H1 (cell line): Measurements from ENCODE around the gene PHRF1. TPM values are rescaled to one million over a fixed set of nuclear protein-coding genes. Genes with fewer than 3 reads are reported as not detected.

Experiments
- CTCF ChIA-PET: fragments of 300-600 bp; sonication (Branson Sonifier 250); formaldehyde crosslinking; loops from one replicate; lab custom pipeline; 2021; ENCODE audit not compliant: partially characterized antibody; lab: Charles Lee
- POLR2A ChIA-PET: fragments of 300-600 bp; sonication (Branson Sonifier 250); formaldehyde crosslinking; loops from one replicate; lab custom pipeline; 2021; ENCODE audit warnings: inconsistent platforms; ENCODE audit not compliant: partially characterized antibody; lab: Charles Lee
- DNase-seq, 2 experiments: peaks; one replicate each; pipeline versions ENCODE4 v3.0.0 to v3.0.0-alpha.2; 2010 to 2022; ENCODE audit warnings: low spot score in 2 of 2, low read depth in 1 of 2, mixed read lengths in 1 of 2
- FAIRE-seq: peaks from 2 replicates; lab custom pipeline; 2011; peaks lifted over from hg19 to GRCh38; lab: Jason Lieb, UNC
- H2AFZ ChIP-seq: 2 replicates; pipeline ENCODE4 v1.8.1; 2012; ENCODE audit warnings: low read length, inconsistent platforms
- H2AK5ac ChIP-seq: 2 replicates; pipeline ENCODE4 v1.6.1; 2013; ENCODE audit warnings: low read depth, low read length
- H2BK120ac ChIP-seq: replicated peaks from 2 replicates; pipeline ENCODE3; 2013; ENCODE audit warnings: low read depth, low read length, inconsistent platforms
- H2BK12ac ChIP-seq: 2 replicates; pipeline ENCODE4 v1.6.1; 2013; ENCODE audit warnings: low read depth, low read length
- H2BK15ac ChIP-seq: 2 replicates; pipeline ENCODE4 v1.6.1; 2013; ENCODE audit warnings: low read length
- H2BK20ac ChIP-seq: 2 replicates; pipeline ENCODE4 v1.6.1; 2013; ENCODE audit warnings: low read length
- H2BK5ac ChIP-seq: 2 replicates; pipeline ENCODE4 v1.6.1; 2013; ENCODE audit warnings: low read depth, low read length
- H3K14ac ChIP-seq: 2 replicates; pipeline ENCODE4 v1.6.1; 2013; ENCODE audit warnings: inconsistent platforms; ENCODE audit not compliant: insufficient read length
- H3K18ac ChIP-seq: 2 replicates; pipeline ENCODE4 v1.6.1; 2013; ENCODE audit warnings: low read length; ENCODE audit errors: extremely low read depth
- H3K23ac ChIP-seq: 2 replicates; pipeline ENCODE4 v1.6.1; 2013; ENCODE audit warnings: inconsistent platforms; ENCODE audit not compliant: insufficient read length
- H3K23me2 ChIP-seq: 2 replicates; pipeline ENCODE4 v1.6.1; 2013; ENCODE audit warnings: low read depth, low read length
- H3K27ac ChIP-seq: 2 replicates; pipeline ENCODE4 v1.6.1; 2011; ENCODE audit warnings: low read depth, low read length, inconsistent platforms
- H3K27me3 ChIP-seq, 4 experiments: replicated peaks in 1 of 4; 1 replicate in 1 of 4; 2 replicates in 3 of 4; pipeline versions ENCODE4 v1.6.1 to v1.8.1; 2011 to 2013; ENCODE audit warnings: low read length in 3 of 4, mild to moderate bottlenecking in 3 of 4, inconsistent platforms in 2 of 4, mixed read lengths in 2 of 4, moderate library complexity in 1 of 4; ENCODE audit not compliant: control insufficient read depth in 3 of 4, insufficient read depth in 3 of 4; ENCODE audit errors: extremely low read depth in 1 of 4
- H3K36me3 ChIP-seq, 4 experiments: 2 replicates each; pipeline versions ENCODE4 v1.6.1 to v1.8.1; 2011 to 2013; ENCODE audit warnings: mild to moderate bottlenecking in 4 of 4, low read length in 3 of 4, moderate library complexity in 2 of 4, control low read depth in 1 of 4, inconsistent platforms in 1 of 4; ENCODE audit not compliant: insufficient read depth in 4 of 4, control insufficient read depth in 2 of 4
- H3K4ac ChIP-seq: replicated peaks from 2 replicates; pipeline ENCODE3; 2013; ENCODE audit warnings: low read length, low read depth, mixed read lengths, inconsistent platforms; ENCODE audit not compliant: insufficient read length
- H3K4me1 ChIP-seq, 4 experiments: replicated peaks in 1 of 4; 1 replicate in 1 of 4; 2 replicates in 3 of 4; pipeline versions ENCODE4 v1.6.1 to v1.8.1; 2011 to 2013; ENCODE audit warnings: low read length in 3 of 4, inconsistent platforms in 2 of 4, mixed read lengths in 1 of 4; ENCODE audit not compliant: insufficient read depth in 4 of 4, control insufficient read depth in 3 of 4
- H3K4me2 ChIP-seq, 2 experiments: 2 replicates each; pipeline versions ENCODE4 v1.6.1 to v1.8.1; 2011 to 2013; ENCODE audit warnings: low read depth in 2 of 2, low read length in 2 of 2, control low read depth in 1 of 2, inconsistent platforms in 1 of 2, mild to moderate bottlenecking in 1 of 2; ENCODE audit not compliant: insufficient read depth in 1 of 2
- H3K4me3 ChIP-seq, 4 experiments: fragments of 200-600, 300-600 bp in 1 of 4; sonication (generic), shearing (Covaris generic), sonication (Bioruptor Twin) in 1 of 4; 2 replicates each; pipeline versions ENCODE4 v1.5.1 to v1.8.1; 2011 to 2016; ENCODE audit warnings: low read length in 4 of 4, low read depth in 3 of 4, control low read depth in 2 of 4, inconsistent platforms in 2 of 4, mild to moderate bottlenecking in 2 of 4, mixed read lengths in 1 of 4, moderate library complexity in 1 of 4; ENCODE audit not compliant: insufficient read depth in 2 of 4; ENCODE audit errors: extremely low read depth in 1 of 4
- H3K56ac ChIP-seq: replicated peaks from 2 replicates; pipeline ENCODE3; 2013; ENCODE audit warnings: low read depth, mild to moderate bottlenecking, mixed read lengths, low read length, inconsistent platforms; ENCODE audit not compliant: insufficient read length
- H3K79me1 ChIP-seq: 2 replicates; pipeline ENCODE4 v1.6.1; 2013; ENCODE audit warnings: low read depth, low read length, control low read depth
- H3K79me2 ChIP-seq, 2 experiments: 2 replicates each; pipeline versions ENCODE4 v1.6.1 to v1.8.1; 2012 to 2013; ENCODE audit warnings: low read length in 2 of 2, mild to moderate bottlenecking in 2 of 2, inconsistent platforms in 1 of 2; ENCODE audit not compliant: insufficient read depth in 2 of 2, control insufficient read depth in 1 of 2
- H3K9ac ChIP-seq, 4 experiments: replicated peaks in 1 of 4; 1 replicate in 1 of 4; 2 replicates in 3 of 4; pipeline versions ENCODE4 v1.6.1 to v1.8.1; 2011 to 2013; ENCODE audit warnings: low read depth in 3 of 4, low read length in 3 of 4, control low read depth in 2 of 4, mild to moderate bottlenecking in 2 of 4, moderate library complexity in 2 of 4, inconsistent platforms in 1 of 4; ENCODE audit errors: extremely low read depth in 1 of 4
- H3K9me3 ChIP-seq, 2 experiments: 2 replicates each; pipeline versions ENCODE4 v1.6.1 to v1.8.1; 2012 to 2013; ENCODE audit warnings: mild to moderate bottlenecking in 2 of 2, moderate library complexity in 2 of 2, control low read depth in 1 of 2, inconsistent platforms in 1 of 2, low read depth in 1 of 2, low read length in 1 of 2, mixed read lengths in 1 of 2; ENCODE audit not compliant: insufficient read depth in 2 of 2
- H4K20me1 ChIP-seq, 2 experiments: replicated peaks in 1 of 2; 2 replicates each; pipeline versions ENCODE3 to v1.8.1; 2011 to 2013; ENCODE audit warnings: inconsistent platforms in 2 of 2, low read length in 2 of 2, mild to moderate bottlenecking in 1 of 2; ENCODE audit not compliant: insufficient read depth in 2 of 2, control insufficient read depth in 1 of 2
- H4K5ac ChIP-seq: 2 replicates; pipeline ENCODE4 v1.6.1; 2013; ENCODE audit warnings: low read length, low read depth, mixed read lengths, inconsistent platforms; ENCODE audit not compliant: insufficient read length
- H4K8ac ChIP-seq: 2 replicates; pipeline ENCODE4 v1.8.0; 2013; ENCODE audit warnings: mild to moderate bottlenecking, moderate library complexity, low read length, inconsistent platforms; ENCODE audit not compliant: insufficient read depth; ENCODE audit errors: extremely low read depth
- H4K91ac ChIP-seq: replicated peaks from 2 replicates; pipeline ENCODE3; 2013; ENCODE audit warnings: low read length, mixed read lengths, inconsistent platforms; ENCODE audit not compliant: insufficient read length
- KDM1A ChIP-seq: fragments of 200-600, 300-600 bp; sonication (generic); IDR thresholded peaks from 2 replicates; pipeline ENCODE4 v1.7.1; 2016; ENCODE audit warnings: mild to moderate bottlenecking, low read length, borderline replicate concordance
- RNF2 ChIP-seq: fragments of 200-900, 300-1000 bp; sonication (generic); IDR thresholded peaks from 2 replicates; pipeline ENCODE4 v1.7.1; 2016; ENCODE audit warnings: borderline replicate concordance, low read depth, mild to moderate bottlenecking, antibody characterized with exemption, low read length; ENCODE audit not compliant: poor library complexity, severe bottlenecking; ENCODE audit errors: missing control alignments
- WGBS, 2 experiments: shearing (Covaris generic) in 1 of 2; methylation state at CpG; one replicate each; pipeline versions ENCODE4 v1.1.6 to v1.1.7; 2013 to 2015; ENCODE audit warnings: low lambda C conversion rate in 2 of 2, mixed read lengths in 2 of 2, inconsistent platforms in 1 of 2, low coverage in 1 of 2, missing lambda C conversion rate in 1 of 2; ENCODE audit not compliant: insufficient replicate concordance in 2 of 2, insufficient coverage in 1 of 2, insufficient read length in 1 of 2; ENCODE audit errors: extremely low coverage in 1 of 2, missing lambda C conversion rate in 1 of 2; 5-methylcytosine and 5-hydroxymethylcytosine counted together
- polyA plus RNA-seq, 7 experiments: library from polyadenylated mRNA; depleted of rRNA in 3 of 7; stranded (reverse) in 5 of 7; unstranded in 2 of 7; fragments of >200 nt in 5 of 7; fragments of 200-250 nt in 2 of 7; gene quantifications; 1 replicate in 5 of 7; 2 replicates in 1 of 7; 4 replicates in 1 of 7; pipeline versions ENCODE4 v1.2.1 to v1.2.3, GENCODE V29; 2011 to 2013; ENCODE audit warnings: missing spikeins in 2 of 7, mixed read lengths in 2 of 7
- total RNA-seq: library from RNA; stranded (reverse); fragmentation: NEBNext Ultra II Directional; extraction: Animal tissue kit (Norgen Biotek cat#: 25700); gene quantifications from 2 replicates; pipeline ENCODE4 v1.2.1, GENCODE V29; 2021

Gene PHRF1
- total and polyA plus RNA-seq, 2 of the 8 experiments (the other 6 are each of a cell fraction or from before 2014, with no cell fraction given), result 13.4 to 37.3 TPM

GRCh38 chr11:587546-587945, 11.3 kb downstream of the PHRF1 start:
- no peak overlapping the region for H3K18ac ChIP-seq
- H3K79me1 ChIP-seq, result peaks cover 8% of the 10 kb centered on the region; the same call in 1 of the 2 replicates
- H2AK5ac ChIP-seq, result no peak overlapping the region
- H3K9ac ChIP-seq, result no peak overlapping the region
- FAIRE-seq, result no peak
- H4K5ac ChIP-seq, result no peak overlapping the region
- H3K36me3 ChIP-seq, result peaks cover 28 to 53% (median 44%) of the 10 kb centered on the region in 4 experiments; a peak in 7 of 8 replicates
- H2AFZ ChIP-seq, result no peak overlapping the region
- H2BK120ac ChIP-seq, result no peak overlapping the region
- H2BK15ac ChIP-seq, result no peak overlapping the region
- CTCF ChIA-PET, result interaction anchor here (0.6 kb wide), 1 partner anchor 137 kb away, joined by 5 read pairs; no protein-coding TSS in a partner anchor
- no peak overlapping the region for H2BK20ac ChIP-seq
- H3K4me1 ChIP-seq, result no peaks in the 10 kb centered on the region
- no peak for DNase-seq
- H3K4me3 ChIP-seq, result no peak overlapping the region
- WGBS, 2 experiments, result 91% methylated on average over 8 of the region's 8 CpGs; no CpG with 5 or more reads in 1 of the 2 experiments
- H3K14ac ChIP-seq, result no peak overlapping the region
- H4K20me1 ChIP-seq, result peaks cover 19 to 23% of the 10 kb centered on the region in 2 experiments
- H4K8ac ChIP-seq, result no peak overlapping the region; the same call in 1 of the 2 replicates
- no peaks in the 10 kb centered on the region for H3K27me3 ChIP-seq
- peaks cover 0 to 12% of the 10 kb centered on the region in 2 experiments; a peak in 2 of 4 replicates for H3K79me2 ChIP-seq
- H3K9me3 ChIP-seq, result no peaks in the 10 kb centered on the region
- no peak overlapping the region for H2BK12ac ChIP-seq
- no peak for TF ChIP-seq RNF2
- no peak for TF ChIP-seq KDM1A
- no peaks in the 10 kb centered on the region for H3K23me2 ChIP-seq
- POLR2A ChIA-PET, result interaction anchor here (0.6 to 2.2 kb wide), 2 partner anchors 10 to 16 kb away, joined by 3 to 9 read pairs; no protein-coding TSS in a partner anchor
- H3K23ac ChIP-seq, result no peak overlapping the region
- no peak overlapping the region for H3K27ac ChIP-seq
- H3K56ac ChIP-seq, result no peak overlapping the region
- no peak overlapping the region for H3K4me2 ChIP-seq
- no peak overlapping the region for H4K91ac ChIP-seq
- no peak overlapping the region for H2BK5ac ChIP-seq
- H3K4ac ChIP-seq, result no peak overlapping the region
